OCI-LY1 (cell line): Measurements from ENCODE around the gene SYNGAP1.
"Not testable (repeated sequence)": the region's sequence is repeated elsewhere in the genome, so short reads cannot be mapped to it uniquely, and the experiment has no call there.

ENCODE experiments used
- H2AFZ ChIP-seq: fragments of 200-600 bp; sonication (generic), shearing (Covaris generic); 2 replicates; pipeline ENCODE4 v1.6.0; 2014; ENCODE audit warnings: antibody characterized with exemption, mild to moderate bottlenecking, low read length
- H3F3A ChIP-seq: fragments of 200-600 bp; sonication (generic), shearing (Covaris generic); 2 replicates; pipeline ENCODE4 v1.6.0; 2014; ENCODE audit warnings: mild to moderate bottlenecking, antibody characterized with exemption, low read length, moderate library complexity; ENCODE audit not compliant: insufficient read depth
- H3K27ac ChIP-seq: fragments of 200-600 bp; sonication (generic); 2 replicates; pipeline ENCODE4 v1.5.1; 2014; ENCODE audit warnings: low read length, mixed run types, mild to moderate bottlenecking, low read depth; ENCODE audit not compliant: poor library complexity, severe bottlenecking
- H3K27me3 ChIP-seq: fragments of 200-600 bp; sonication (generic); 2 replicates; pipeline ENCODE4 v1.6.0; 2014; ENCODE audit warnings: antibody characterized with exemption, mild to moderate bottlenecking, low read length, moderate library complexity; ENCODE audit not compliant: insufficient read depth
- H3K36me3 ChIP-seq: fragments of 200-600 bp; sonication (generic); 2 replicates; pipeline ENCODE4 v1.6.1; 2014; ENCODE audit warnings: mild to moderate bottlenecking, antibody characterized with exemption, low read length, moderate library complexity, mixed read lengths; ENCODE audit not compliant: insufficient read depth
- H3K4me1 ChIP-seq: fragments of 200-600 bp; sonication (generic); 2 replicates; pipeline ENCODE4 v1.5.1; 2014; ENCODE audit warnings: mild to moderate bottlenecking, low read length, moderate library complexity; ENCODE audit not compliant: insufficient read depth, severe bottlenecking
- H3K4me2 ChIP-seq: fragments of 200-600 bp; sonication (generic), shearing (Covaris generic); 2 replicates; pipeline ENCODE4 v1.6.1; 2014; ENCODE audit warnings: low read length
- H3K4me3 ChIP-seq: fragments of 200-600 bp; sonication (generic); 2 replicates; pipeline ENCODE4 v1.5.1; 2014; ENCODE audit warnings: low read length, low read depth, mild to moderate bottlenecking, mixed read lengths; ENCODE audit not compliant: poor library complexity, severe bottlenecking
- H3K79me2 ChIP-seq: fragments of 200-600 bp; shearing (Covaris generic); 2 replicates; pipeline ENCODE4 v1.6.1; 2016; ENCODE audit warnings: mixed run types, low read length, mixed read lengths; ENCODE audit not compliant: insufficient read depth
- H3K9ac ChIP-seq: fragments of 200-600 bp; sonication (generic), shearing (Covaris generic); 2 replicates; pipeline ENCODE4 v1.6.1; 2014; ENCODE audit warnings: mild to moderate bottlenecking, low read length, mixed read lengths
- H3K9me2 ChIP-seq: fragments of 200-600 bp; sonication (generic), shearing (Covaris generic); 2 replicates; pipeline ENCODE4 v1.6.1; 2014; ENCODE audit warnings: low read depth, mild to moderate bottlenecking, low read length, mixed read lengths
- H3K9me3 ChIP-seq: fragments of 200-600 bp; shearing (Covaris generic); 2 replicates; pipeline ENCODE4 v1.6.1; 2014; ENCODE audit warnings: low read length, mixed read lengths
- H4K20me1 ChIP-seq: fragments of 200-600 bp; sonication (generic), shearing (Covaris generic); 2 replicates; pipeline ENCODE4 v1.6.0; 2016; ENCODE audit warnings: mild to moderate bottlenecking, low read length; ENCODE audit not compliant: insufficient read depth
- CTCF ChIP-seq: fragments of 200-600 bp; sonication (generic), shearing (Covaris generic); IDR thresholded peaks from 2 replicates; pipeline ENCODE4 v1.5.1; 2017; ENCODE audit warnings: mild to moderate bottlenecking, antibody characterized with exemption, low read length, moderate library complexity, mixed read lengths
- EZH2 ChIP-seq: fragments of 200-600 bp; sonication (generic), shearing (Covaris generic); IDR thresholded peaks from 2 replicates; pipeline ENCODE4 v1.8.0; 2017; ENCODE audit warnings: borderline replicate concordance, mixed run types, mild to moderate bottlenecking, antibody characterized with exemption, low read length, moderate library complexity, mixed read lengths

SYNGAP1 gene

DNA sequence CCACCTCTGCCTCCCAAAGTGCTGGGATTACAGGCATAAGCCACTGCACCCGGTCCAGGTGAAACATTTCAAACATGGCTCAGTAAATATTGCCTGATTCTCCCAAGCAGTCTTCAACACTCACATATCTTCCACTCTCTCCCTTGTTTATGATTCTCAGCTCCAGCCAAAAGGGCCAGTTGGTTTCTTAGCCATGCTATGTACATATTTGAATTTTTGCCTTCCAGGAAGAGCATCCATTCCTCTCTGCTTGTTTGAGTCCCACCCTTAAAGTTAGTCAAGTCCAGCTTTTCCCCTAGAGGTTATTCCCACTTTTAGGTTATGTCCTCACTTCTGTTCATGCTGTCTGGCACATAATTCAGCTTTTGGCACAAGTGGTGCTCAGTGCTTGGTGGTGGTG is 22.3 kb upstream of the SYNGAP1 start:
- no peak overlapping the region for H3K9ac ChIP-seq
- H3K4me2 ChIP-seq = no peak overlapping the region
- no peaks in the 10 kb centered on the region for H4K20me1 ChIP-seq
- H3K36me3 ChIP-seq = peaks cover 76% of the 10 kb centered on the region
- H3K79me2 ChIP-seq = peaks cover 48% of the 10 kb centered on the region
- no peaks in the 10 kb centered on the region for H3F3A ChIP-seq
- no peaks in the 10 kb centered on the region for H3K9me2 ChIP-seq
- peaks cover 32% of the 10 kb centered on the region for H3K4me1 ChIP-seq
- no peak for TF ChIP-seq CTCF
- TF ChIP-seq EZH2 = no peak
- H3K9me3 ChIP-seq = no peaks in the 10 kb centered on the region
- H3K27me3 ChIP-seq = no peaks in the 10 kb centered on the region
- H3K27ac ChIP-seq = no peak overlapping the region
- no peak overlapping the region for H2AFZ ChIP-seq
- H3K4me3 ChIP-seq = no peak overlapping the region

DNA sequence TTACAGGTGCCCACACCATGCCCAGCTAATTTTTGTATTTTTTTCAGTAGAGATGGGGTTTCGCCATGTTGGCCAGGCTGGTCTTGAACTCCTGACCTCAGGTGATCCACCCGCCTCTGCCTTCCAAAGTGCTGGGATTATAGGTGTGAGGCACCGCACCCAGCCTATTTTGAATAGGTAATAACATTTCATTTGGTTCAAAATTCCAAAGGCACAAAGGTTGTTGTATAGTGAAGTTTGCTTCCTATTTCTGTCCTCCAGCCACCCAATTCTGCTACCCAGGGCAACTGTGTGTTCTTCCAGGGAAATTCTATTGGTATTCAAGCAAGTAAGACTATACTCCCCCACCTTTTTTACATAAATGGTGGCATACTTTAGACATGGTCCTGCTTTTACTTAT is 21.3 kb upstream of the SYNGAP1 start:
- H3K4me2 ChIP-seq, H3F3A ChIP-seq, H3K4me3 ChIP-seq, H3K27me3 ChIP-seq, H2AFZ ChIP-seq, H3K9ac ChIP-seq, H3K9me2 ChIP-seq, H4K20me1 ChIP-seq, H3K9me3 ChIP-seq, H3K27ac ChIP-seq: not testable (repeated sequence)
- Histone ChIP-seq H3K4me1 (peaks cover 23% of the 10 kb centered on the region), H3K79me2 (peaks cover 38% of the 10 kb centered on the region), H3K36me3 (peaks cover 87% of the 10 kb centered on the region)

- not testable (repeated sequence) for H3K27me3 ChIP-seq, H3K9ac ChIP-seq, H3K4me3 ChIP-seq, H3K9me3 ChIP-seq, H2AFZ ChIP-seq, H3F3A ChIP-seq, H4K20me1 ChIP-seq, H3K27ac ChIP-seq, H3K4me2 ChIP-seq, H3K9me2 ChIP-seq
- peaks cover 25% of the 10 kb centered on the region for H3K79me2 ChIP-seq
- peaks cover 89% of the 10 kb centered on the region for H3K36me3 ChIP-seq
- peaks cover 11% of the 10 kb centered on the region for H3K4me1 ChIP-seq
Observed at GRCh38 chr6:33399881-33400280, 20.0 kb upstream of the SYNGAP1 start.

GRCh38 chr6:33404884-33405283 is 15.0 kb upstream of the SYNGAP1 start:
- Histone ChIP-seq H3K4me1 (peaks cover 9% of the 10 kb centered on the region), H3K4me2 (no peak overlapping the region), H4K20me1 (no peaks in the 10 kb centered on the region), H3K4me3 (no peak overlapping the region), H3K9me3 (no peaks in the 10 kb centered on the region), H3K27ac (no peak overlapping the region), H2AFZ (no peak overlapping the region), H3K36me3 (peaks cover 85% of the 10 kb centered on the region), H3K79me2 (no peaks in the 10 kb centered on the region), H3F3A (peaks cover 10% of the 10 kb centered on the region; the same call in 1 of the 2 replicates), H3K27me3 (no peaks in the 10 kb centered on the region), H3K9ac (no peak overlapping the region), H3K9me2 (no peaks in the 10 kb centered on the region)
- TF ChIP-seq EZH2 (no peak), CTCF (no peak)
